ENCODE results near the gene SLC25A29.

SLC25A29 gene

DNA sequence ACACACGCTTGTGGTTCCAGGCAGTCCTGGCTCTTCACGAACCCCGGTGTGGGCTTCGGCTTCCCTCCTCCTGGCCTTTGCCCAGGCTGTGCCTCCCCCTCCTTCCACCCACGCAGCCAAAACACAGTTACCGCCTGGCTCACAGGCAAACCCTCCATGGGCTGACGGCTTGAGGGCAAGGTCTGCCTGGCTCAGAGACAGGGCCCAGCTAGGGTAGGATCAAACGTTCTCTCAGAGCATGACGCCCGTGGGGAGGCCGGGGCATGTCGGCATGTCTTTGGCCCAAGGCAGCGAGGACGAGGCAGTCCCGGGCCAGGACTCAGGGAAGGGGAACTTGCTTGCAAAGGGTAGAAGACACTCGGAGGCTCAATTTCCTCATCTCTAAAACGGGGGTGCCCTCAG lies 19.0 kb upstream of the SLC25A29 start:
- TF ChIP-seq POLR2AphosphoS5 (IDR thresholded peaks at IDR 0.05; ENCODE audit: borderline replicate concordance, low read depth, low read length) (no peak), FOXP2 (optimal IDR thresholded peaks at IDR 0.05; ENCODE audit: control extremely low read depth, extremely low read length, insufficient read depth) (no peak), EZH2 (IDR thresholded peaks at IDR 0.05) (no peak)
- Histone ChIP-seq H3K9me3 (ENCODE audit: low read depth, low read length) (no peaks in the 10 kb centered on the region), H3K36me3 (ENCODE audit: insufficient read depth, low read length) (no peaks in the 10 kb centered on the region), H3K4me3 (no peak overlapping the region), H3K9ac (ENCODE audit: insufficient read length) (no peak overlapping the region), H3K27ac (no peak overlapping the region)
- no peak for DNase-seq (ENCODE audit: low read depth, low spot score)

DNA sequence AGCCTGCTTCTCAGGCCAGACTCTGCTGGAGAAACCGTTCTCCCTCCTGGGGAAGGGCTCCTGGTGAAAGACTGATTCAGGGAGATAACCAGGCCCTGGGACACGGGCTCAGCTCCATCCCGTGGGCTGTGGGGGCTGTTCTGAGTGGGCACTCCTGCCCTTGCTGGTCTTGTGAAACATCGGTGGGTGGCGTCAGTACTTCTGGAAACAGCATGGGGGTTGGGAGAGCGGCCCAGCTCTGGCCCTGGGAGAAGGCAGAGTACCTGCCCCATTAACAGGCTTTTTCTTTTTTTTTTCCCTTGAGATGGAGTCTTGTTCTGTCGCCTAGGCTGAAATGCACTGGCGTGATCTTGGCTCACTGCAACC lies 17.7 kb upstream of the SLC25A29 start:
- no peak overlapping the region for H3K27ac ChIP-seq
- no peak overlapping the region for H3K4me3 ChIP-seq
- no peak overlapping the region for H3K9ac ChIP-seq (ENCODE audit: insufficient read length)
- TF ChIP-seq POLR2AphosphoS5 (IDR thresholded peaks at IDR 0.05; ENCODE audit: borderline replicate concordance, low read depth, low read length) (no peak), FOXP2 (optimal IDR thresholded peaks at IDR 0.05; ENCODE audit: control extremely low read depth, extremely low read length, insufficient read depth) (no peak), EZH2 (IDR thresholded peaks at IDR 0.05) (no peak)
- no peak for DNase-seq (ENCODE audit: low read depth, low spot score)
- H3K9me3 ChIP-seq (ENCODE audit: low read depth, low read length): no peaks in the 10 kb centered on the region
- no peaks in the 10 kb centered on the region for H3K36me3 ChIP-seq (ENCODE audit: insufficient read depth, low read length)

DNA sequence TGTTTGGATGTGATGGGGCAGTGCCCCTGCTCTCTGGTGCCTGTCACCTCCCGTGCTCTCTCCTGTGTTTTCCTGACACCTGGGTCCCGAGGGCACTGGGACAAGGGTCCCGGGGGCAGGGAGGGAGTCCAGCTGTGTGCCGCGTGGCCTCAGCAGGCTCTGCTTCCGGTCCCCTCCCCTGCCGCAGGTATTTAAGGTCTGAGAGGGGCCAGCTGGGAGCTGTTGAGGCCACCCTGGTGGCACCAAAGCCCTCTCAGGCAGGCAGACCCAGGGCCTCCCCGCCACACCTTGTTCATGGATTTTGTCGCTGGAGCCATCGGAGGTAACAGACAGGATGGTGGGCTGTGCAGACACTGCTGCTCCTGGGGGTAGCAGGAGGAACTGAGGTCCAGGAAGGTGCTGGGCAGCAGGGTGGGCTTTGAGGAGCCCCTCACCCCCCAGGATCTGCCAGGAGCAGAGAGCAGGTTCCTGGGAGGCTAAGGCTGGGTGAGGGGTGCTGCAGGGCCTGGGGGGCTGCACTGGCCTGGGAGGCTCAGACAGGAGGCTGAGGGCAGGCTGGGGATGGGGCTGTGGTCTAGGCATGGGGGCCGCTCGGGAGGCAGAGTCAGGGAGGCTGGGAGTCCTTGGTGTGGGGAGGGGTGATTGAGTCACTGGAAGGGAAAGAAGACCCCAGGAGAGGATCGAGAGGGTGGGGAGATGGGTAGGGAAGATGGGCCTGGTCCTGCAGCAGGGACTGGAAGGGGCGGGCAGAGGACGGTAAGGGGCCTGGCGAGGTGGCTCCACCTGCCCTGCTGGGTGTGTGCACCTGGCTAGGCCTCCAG lies 17.1 kb upstream of the SLC25A29 start, which contains the start of gene SLC25A47:
Gene SLC25A47 (plus strand): TSS at position 219 of the 821 bp plus-strand sequence. CDS start 76 bp downstream, at position 295.
- Histone ChIP-seq H3K36me3 (ENCODE audit: insufficient read depth, low read length) (no peaks in the 10 kb centered on the region), H3K27ac (no peak within 1 kb of the TSS), H3K9ac (ENCODE audit: insufficient read length) (no peak within 1 kb of the TSS), H3K9me3 (ENCODE audit: low read depth, low read length) (no peaks in the 10 kb centered on the region), H3K4me3 (no peak within 1 kb of the TSS)
- no peak for DNase-seq (ENCODE audit: low read depth, low spot score)
- TF ChIP-seq FOXP2 (optimal IDR thresholded peaks at IDR 0.05; ENCODE audit: control extremely low read depth, extremely low read length, insufficient read depth) (no peak), POLR2AphosphoS5 (IDR thresholded peaks at IDR 0.05; ENCODE audit: borderline replicate concordance, low read depth, low read length) (no peak), EZH2 (IDR thresholded peaks at IDR 0.05) (no peak)

DNA sequence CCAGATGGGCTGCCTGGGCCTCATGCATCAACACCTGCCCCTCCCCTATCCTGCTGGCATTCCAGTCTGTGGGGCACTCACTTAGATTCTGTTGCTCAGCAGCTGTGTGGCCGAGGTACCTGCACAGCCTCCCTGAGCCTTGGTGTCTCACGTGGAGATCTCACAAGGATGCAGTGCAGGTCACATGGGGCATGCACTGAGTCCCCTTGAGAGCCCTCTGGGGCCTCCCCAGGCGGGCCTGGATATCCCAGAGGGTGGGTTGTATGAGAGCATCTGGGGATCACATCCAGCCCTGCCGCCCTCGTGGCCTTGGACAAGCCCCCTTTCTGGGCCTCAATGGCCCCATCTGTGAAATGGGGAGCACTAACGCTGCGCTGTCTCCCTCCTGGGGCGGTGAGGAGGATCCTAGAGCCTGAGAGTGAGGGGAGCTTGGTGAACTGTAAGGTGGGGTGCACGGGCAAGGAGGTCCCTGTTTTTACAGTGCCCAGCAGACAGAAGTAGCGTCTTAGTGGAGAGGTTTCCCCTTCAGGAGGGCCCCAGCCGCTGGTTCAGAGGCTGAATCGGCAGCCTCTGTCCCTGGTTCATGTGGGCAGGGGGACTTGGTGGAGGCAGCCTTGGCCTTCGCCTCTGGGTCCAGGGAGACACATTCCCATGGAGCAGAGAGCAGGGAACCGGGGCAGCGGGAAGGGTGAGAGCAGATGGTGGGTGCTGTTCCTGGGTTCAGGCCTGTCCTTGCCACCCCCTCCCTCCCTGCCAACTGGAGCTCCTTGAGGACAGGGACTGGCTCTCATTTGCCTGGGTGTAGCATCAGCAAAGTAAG lies 16.1 kb upstream of the SLC25A29 start:
- Histone ChIP-seq H3K9me3 (ENCODE audit: low read depth, low read length) (no peaks in the 10 kb centered on the region), H3K27ac (no peak overlapping the region), H3K36me3 (ENCODE audit: insufficient read depth, low read length) (no peaks in the 10 kb centered on the region), H3K4me3 (no peak overlapping the region), H3K9ac (ENCODE audit: insufficient read length) (no peak overlapping the region)
- no peak for TF ChIP-seq EZH2 (IDR thresholded peaks at IDR 0.05)
- TF ChIP-seq POLR2AphosphoS5 (IDR thresholded peaks at IDR 0.05; ENCODE audit: borderline replicate concordance, low read depth, low read length): no peak
- no peak for TF ChIP-seq FOXP2 (optimal IDR thresholded peaks at IDR 0.05; ENCODE audit: control extremely low read depth, extremely low read length, insufficient read depth)
- DNase-seq (ENCODE audit: low read depth, low spot score): no peak

DNA sequence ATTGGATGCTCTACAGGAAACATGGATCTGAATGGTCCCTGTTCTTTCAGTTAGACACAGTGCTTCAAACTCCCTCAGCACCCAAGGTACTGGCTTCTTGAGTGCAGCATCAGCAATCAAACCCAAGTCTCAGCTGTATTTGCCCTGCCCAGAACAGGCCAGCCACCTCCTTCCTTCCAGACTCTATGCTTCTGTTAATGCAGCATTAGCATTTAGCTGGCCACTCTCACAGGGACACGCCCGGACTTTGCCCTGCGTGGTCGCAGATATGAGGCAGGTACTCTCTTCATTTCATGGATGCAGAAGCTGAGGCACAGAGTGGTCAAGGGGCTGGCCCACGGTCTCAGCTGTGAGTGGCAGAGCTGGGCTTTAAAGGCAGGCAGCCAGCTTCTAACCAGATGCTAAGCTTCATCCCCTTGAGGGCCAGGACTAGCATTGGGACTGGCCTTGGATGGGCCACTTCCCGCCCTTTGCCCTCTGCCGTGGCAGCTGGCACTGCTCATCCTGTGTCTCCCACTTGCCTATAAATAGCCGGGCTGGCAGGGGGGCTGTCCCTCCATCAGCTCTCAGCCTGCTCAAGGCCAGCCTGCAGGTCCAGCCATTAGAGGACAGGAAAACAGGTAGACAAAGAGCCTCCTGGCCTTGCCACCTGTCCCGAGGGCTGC lies 15.4 kb upstream of the SLC25A29 start:
- TF ChIP-seq FOXP2 (optimal IDR thresholded peaks at IDR 0.05; ENCODE audit: control extremely low read depth, extremely low read length, insufficient read depth) (no peak), EZH2 (IDR thresholded peaks at IDR 0.05) (no peak)
- Histone ChIP-seq H3K27ac (no peak overlapping the region), H3K36me3 (ENCODE audit: insufficient read depth, low read length) (no peaks in the 10 kb centered on the region), H3K4me3 (no peak overlapping the region), H3K9ac (ENCODE audit: insufficient read length) (no peak overlapping the region), H3K9me3 (ENCODE audit: low read depth, low read length) (no peaks in the 10 kb centered on the region)
- DNase-seq (ENCODE audit: low read depth, low spot score): no peak

DNA sequence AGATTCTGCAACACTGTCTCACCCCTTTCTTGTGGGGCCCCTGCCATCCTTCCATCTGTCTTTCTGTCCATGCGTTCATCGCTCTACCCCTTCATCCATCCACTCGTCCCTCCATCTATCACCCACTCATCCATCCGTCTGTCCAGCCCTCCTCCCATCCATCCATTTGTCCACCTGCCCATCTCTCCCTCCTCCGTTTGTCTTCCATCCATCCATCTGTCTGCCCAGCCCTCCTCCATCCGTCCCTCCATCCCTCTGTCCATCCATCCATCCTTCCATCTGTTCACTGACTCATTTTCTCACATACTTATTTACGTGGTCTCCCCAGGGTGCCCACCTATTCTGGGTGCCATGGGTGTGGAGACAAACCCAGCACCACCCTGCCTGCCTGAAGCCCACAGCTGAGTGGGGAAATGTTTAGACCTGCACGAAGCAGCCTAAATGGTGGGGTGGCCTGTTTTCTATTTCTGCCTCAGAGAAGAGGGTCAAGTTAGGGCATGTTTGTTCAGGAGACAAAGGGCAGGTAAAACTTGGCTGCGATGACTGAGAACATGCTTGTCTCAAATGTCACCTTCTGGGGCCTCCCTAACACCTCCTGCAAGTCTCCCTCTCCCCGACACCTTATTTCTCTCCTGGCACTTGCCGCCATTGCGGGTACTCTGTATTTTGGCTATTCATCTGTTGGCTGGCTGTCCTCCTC lies 14.1 kb upstream of the SLC25A29 start:
- DNase-seq (ENCODE audit: low read depth, low spot score): no peak
- Histone ChIP-seq H3K27ac (no peak overlapping the region), H3K36me3 (ENCODE audit: insufficient read depth, low read length) (no peaks in the 10 kb centered on the region), H3K4me3 (no peak overlapping the region), H3K9ac (ENCODE audit: insufficient read length) (no peak overlapping the region), H3K9me3 (ENCODE audit: low read depth, low read length) (no peaks in the 10 kb centered on the region)
- no peak for TF ChIP-seq FOXP2 (optimal IDR thresholded peaks at IDR 0.05; ENCODE audit: control extremely low read depth, extremely low read length, insufficient read depth)
- TF ChIP-seq EZH2 (IDR thresholded peaks at IDR 0.05): no peak
- TF ChIP-seq POLR2AphosphoS5 (IDR thresholded peaks at IDR 0.05; ENCODE audit: borderline replicate concordance, low read depth, low read length): no peak

DNA sequence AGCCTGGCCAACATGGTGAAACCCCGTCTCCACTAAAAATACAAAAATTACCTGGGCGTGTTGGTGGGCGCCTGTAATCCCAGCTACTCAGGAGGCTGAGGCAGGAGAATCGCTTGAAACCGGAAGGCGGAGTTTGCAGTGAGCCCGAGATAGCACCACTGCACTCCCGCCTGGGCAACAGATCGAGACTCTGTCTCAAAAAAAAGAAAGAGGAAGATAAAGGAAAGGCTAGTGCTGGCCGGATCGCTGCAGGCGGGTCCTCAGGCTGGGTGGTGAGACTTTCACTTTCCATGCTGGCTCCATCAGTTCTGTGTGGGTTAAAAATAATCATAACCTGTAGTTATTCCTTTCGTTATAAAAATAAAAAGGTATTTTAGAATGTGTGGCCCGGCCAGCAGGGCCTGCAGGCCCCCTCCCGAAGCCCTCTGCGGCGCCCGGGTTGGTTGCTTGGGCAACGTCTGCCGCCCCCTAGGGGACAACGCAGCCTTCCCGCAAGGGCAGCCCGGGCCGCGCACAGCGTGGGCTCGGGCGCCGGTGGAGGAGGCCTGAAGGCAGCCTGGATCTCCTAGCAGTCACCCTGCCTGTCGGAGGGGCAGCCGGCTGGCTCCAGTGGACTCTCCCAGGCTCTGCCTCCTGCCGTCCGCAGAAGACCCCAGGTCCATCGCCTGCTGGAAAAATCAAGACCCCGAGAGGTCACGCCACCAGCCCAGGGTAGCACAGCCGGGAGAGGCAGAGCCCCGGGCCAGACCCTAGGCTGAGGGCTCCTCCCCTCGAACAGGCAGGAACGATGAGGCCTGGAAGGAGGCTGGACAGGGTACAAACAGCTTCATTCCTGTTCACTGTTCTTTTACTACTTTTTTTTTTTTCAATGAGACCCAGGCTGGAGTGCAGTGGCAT lies 11.9 kb upstream of the SLC25A29 start:
- H3K4me3 ChIP-seq: no peak overlapping the region
- no peak overlapping the region for H3K9ac ChIP-seq (ENCODE audit: insufficient read length)
- DNase-seq (ENCODE audit: low read depth, low spot score): no peak
- no peaks in the 10 kb centered on the region for H3K9me3 ChIP-seq (ENCODE audit: low read depth, low read length)
- no peaks in the 10 kb centered on the region for H3K36me3 ChIP-seq (ENCODE audit: insufficient read depth, low read length)
- no peak for TF ChIP-seq FOXP2 (optimal IDR thresholded peaks at IDR 0.05; ENCODE audit: control extremely low read depth, extremely low read length, insufficient read depth)
- TF ChIP-seq POLR2AphosphoS5 (IDR thresholded peaks at IDR 0.05; ENCODE audit: borderline replicate concordance, low read depth, low read length): no peak
- no peak for TF ChIP-seq EZH2 (IDR thresholded peaks at IDR 0.05)
- H3K27ac ChIP-seq: no peak overlapping the region
